ENCODE data around the gene ETHE1.

GRCh38 chr19:43502419-43502976, 24.5 kb downstream of the ETHE1 start:
- TF ChIP-seq GATA2 (IDR thresholded peaks at IDR 0.05; ENCODE audit: low read depth, low read length) (no peak), GATA3 (IDR thresholded peaks at IDR 0.05; ENCODE audit: low read depth, low read length) (no peak)

Data from SH-SY5Y (cell line).